Stimulated activated CD4-positive, alpha-beta T cell treated with anti-CD3 and anti-CD28 coated beads, TNF-alpha, amount 100 ng/mL, for 4 hours (primary cell): ENCODE results near the gene CMTM4.

Source experiments
- DNase-seq, 3 experiments: peaks; one replicate each; pipeline ENCODE4 v3.0.0-alpha.2; 2020; ENCODE audit warnings: low read depth in 3 of 3

Gene CMTM4

GRCh38 chr16:66566051-66566901 lies 130.3 kb downstream of the CMTM4 start, which contains the start of gene CMTM1:
CMTM1 (plus strand) TSS chr16:66566439; CDS start chr16:66566514, 75 bp downstream.
- no peak for DNase-seq
